Osteocyte (in vitro differentiated cells): ENCODE results near the gene HOXC12. TPM values are rescaled to one million over a fixed set of nuclear protein-coding genes. Genes with fewer than 3 reads are reported as not detected.

Experiments used
- DNase-seq: peaks from one replicate; pipeline ENCODE4 v3.0.0; 2021; ENCODE audit warnings: mixed read lengths; ENCODE audit not compliant: unreplicated experiment; ENCODE audit errors: extremely low spot score
- H3K27ac Mint-ChIP-seq: one replicate; pipeline ENCODE4 v1.8.0; 2021; ENCODE audit warnings: mild to moderate bottlenecking, mixed read lengths; ENCODE audit not compliant: unreplicated experiment
- H3K27me3 Mint-ChIP-seq: one replicate; pipeline ENCODE4 v1.8.0; 2021; ENCODE audit warnings: mixed read lengths; ENCODE audit not compliant: unreplicated experiment
- H3K36me3 Mint-ChIP-seq: one replicate; pipeline ENCODE4 v1.8.0; 2021; ENCODE audit warnings: mixed read lengths; ENCODE audit not compliant: unreplicated experiment
- H3K4me1 Mint-ChIP-seq: one replicate; pipeline ENCODE4 v1.8.0; 2021; ENCODE audit warnings: mixed read lengths; ENCODE audit not compliant: unreplicated experiment
- H3K4me3 Mint-ChIP-seq: one replicate; pipeline ENCODE4 v1.8.0; 2021; ENCODE audit warnings: mild to moderate bottlenecking, moderate library complexity, mixed read lengths; ENCODE audit not compliant: unreplicated experiment
- H3K9me3 Mint-ChIP-seq: one replicate; pipeline ENCODE4 v1.8.0; 2021; ENCODE audit warnings: mixed read lengths; ENCODE audit not compliant: unreplicated experiment
- total RNA-seq: library from RNA; stranded (reverse); gene quantifications from 2 replicates; pipeline ENCODE4 v1.2.1, GENCODE V29; 2021
- TF ChIP-seq, protein P1 (sequence below): fragments of 200-600 bp; sonication (generic); IDR thresholded peaks from 2 replicates; pipeline ENCODE4 v1.5.0; 2021; ENCODE audit warnings: antibody characterized with exemption, mild to moderate bottlenecking, moderate library complexity

The HOXC12 gene
- total RNA-seq, 1 donor from 2014 or later, result not detected

DNA sequence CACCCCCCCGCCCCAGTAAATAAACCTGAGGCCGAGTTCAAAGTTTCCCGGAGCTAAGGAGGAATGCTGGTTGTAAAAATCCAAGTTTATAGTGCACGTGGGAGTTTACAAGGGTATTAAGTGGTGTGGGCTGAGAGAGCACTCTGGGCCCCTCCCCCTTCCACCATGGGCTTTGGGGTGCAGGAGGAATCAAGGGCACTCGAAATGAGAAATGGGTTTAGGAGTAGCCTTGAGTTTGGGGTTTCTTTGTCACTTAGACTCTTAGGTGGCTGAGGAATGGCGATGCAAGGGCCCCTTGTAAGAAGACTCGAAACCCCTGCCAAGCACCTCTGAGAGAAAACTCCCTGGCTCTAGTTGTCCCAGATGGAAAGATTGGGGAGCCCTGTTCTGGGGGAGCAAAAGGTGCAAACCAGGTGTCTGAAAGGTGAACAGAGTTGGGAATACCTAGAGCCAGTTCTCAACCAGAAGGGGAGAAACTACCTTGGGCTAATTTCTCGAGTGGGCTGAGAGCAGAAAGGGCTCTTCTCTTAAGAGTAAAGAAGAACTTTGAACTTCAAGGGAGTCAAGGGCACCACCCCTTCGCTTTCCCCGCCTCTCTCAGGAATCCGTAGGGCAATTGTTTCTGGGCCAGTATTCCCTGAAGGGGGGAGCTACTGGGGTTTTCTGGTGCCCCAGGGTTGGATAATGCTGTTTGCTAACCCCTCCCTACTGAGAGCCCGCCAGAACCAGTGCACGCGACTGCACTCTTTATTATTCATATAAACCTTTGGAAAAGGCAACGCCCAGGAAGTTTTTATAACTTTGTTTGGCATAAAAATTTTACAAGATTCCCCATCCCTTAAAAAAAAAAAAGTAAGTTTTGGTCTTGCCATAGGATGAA is 24.0 kb downstream of the HOXC12 start:
- no peak overlapping the region for H3K27ac Mint-ChIP-seq
- peaks cover 92% of the 10 kb centered on the region for H3K27me3 Mint-ChIP-seq
- peaks cover 11% of the 10 kb centered on the region for H3K4me1 Mint-ChIP-seq
- no peak for DNase-seq
- no peak overlapping the region for H3K4me3 Mint-ChIP-seq
- TF ChIP-seq, protein P1, sequence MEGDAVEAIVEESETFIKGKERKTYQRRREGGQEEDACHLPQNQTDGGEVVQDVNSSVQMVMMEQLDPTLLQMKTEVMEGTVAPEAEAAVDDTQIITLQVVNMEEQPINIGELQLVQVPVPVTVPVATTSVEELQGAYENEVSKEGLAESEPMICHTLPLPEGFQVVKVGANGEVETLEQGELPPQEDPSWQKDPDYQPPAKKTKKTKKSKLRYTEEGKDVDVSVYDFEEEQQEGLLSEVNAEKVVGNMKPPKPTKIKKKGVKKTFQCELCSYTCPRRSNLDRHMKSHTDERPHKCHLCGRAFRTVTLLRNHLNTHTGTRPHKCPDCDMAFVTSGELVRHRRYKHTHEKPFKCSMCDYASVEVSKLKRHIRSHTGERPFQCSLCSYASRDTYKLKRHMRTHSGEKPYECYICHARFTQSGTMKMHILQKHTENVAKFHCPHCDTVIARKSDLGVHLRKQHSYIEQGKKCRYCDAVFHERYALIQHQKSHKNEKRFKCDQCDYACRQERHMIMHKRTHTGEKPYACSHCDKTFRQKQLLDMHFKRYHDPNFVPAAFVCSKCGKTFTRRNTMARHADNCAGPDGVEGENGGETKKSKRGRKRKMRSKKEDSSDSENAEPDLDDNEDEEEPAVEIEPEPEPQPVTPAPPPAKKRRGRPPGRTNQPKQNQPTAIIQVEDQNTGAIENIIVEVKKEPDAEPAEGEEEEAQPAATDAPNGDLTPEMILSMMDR, result no peak
- no peaks in the 10 kb centered on the region for H3K36me3 Mint-ChIP-seq
- H3K9me3 Mint-ChIP-seq, result no peaks in the 10 kb centered on the region

DNA sequence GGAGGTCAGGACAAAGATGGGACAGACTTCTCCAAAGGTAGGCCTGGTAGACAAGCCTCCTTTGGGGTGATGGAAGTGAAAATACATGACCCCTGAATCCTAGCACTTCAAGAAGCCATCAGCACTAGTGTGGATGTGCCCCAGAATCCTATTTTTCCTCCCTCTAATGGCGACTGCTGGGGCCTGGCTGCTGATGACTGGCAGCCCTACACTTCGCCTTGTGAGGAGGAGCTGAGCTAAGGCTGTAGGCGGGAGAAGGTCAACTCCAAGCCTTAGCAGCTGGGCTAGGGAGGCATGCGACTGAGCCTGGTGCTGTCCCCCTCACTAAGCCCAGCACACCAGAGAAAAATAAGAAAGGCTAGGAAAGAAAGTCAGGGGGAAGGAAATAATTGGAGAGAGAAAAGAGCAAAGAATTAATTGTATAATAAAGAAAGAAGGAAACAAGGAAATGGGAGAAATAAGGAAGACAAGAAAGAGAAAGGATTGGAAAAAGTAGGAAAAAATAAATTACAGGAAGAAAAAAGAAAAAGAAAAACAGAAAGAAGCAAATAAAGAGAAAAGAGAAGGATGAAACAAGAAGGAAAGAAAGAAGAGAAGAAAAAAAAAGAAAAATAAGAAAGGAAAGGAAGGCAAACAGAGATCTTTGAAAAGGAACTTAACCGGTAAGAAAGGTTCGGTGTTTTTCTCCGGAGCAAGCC is 25.6 kb downstream of the HOXC12 start:
- peaks cover 97% of the 10 kb centered on the region for H3K27me3 Mint-ChIP-seq
- no peak for DNase-seq
- H3K9me3 Mint-ChIP-seq, result no peaks in the 10 kb centered on the region
- H3K36me3 Mint-ChIP-seq, result no peaks in the 10 kb centered on the region
- peaks cover 9% of the 10 kb centered on the region for H3K4me1 Mint-ChIP-seq
- H3K27ac Mint-ChIP-seq, result no peak overlapping the region
- TF ChIP-seq, protein P1, result no peak
- H3K4me3 Mint-ChIP-seq, result no peak overlapping the region

DNA sequence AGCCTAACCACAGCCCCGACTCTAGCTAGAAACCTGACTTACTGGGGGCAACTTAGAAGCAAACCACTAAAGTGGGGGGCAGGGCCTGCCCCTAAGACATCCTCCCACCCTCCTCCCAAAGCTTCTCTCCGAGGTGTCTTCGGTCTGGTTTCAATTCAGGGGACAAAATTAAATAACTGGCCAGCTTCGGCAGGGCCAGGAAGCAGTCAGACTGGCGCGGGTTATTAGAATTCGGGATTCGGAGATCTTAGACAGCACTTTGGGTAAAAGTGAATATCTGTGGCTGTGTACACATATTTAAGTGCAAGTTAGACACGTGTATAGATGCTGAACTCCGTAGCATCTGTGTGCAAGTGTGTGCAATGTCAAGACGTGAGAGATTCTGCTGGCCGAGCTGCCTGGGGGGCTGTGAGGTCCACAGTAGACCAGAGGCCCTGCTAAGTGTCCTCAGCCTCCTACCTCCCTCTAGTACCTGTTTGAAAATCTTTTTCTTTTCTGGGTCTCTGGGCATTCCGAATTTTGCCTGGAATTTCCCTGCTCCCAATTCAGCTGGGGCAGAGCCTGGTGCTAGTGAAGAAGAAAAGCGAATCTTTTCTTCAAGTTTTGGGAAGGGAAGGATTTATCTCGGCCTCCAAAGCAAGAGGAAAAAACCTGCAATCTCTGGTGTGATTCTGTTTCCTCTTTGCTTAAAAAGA is 26.2 kb downstream of the HOXC12 start:
- DNase-seq, result no peak
- Mint-ChIP-seq H3K4me1 (peaks cover 8% of the 10 kb centered on the region), H3K4me3 (no peak overlapping the region), H3K27me3 (peaks cover 96% of the 10 kb centered on the region), H3K36me3 (no peaks in the 10 kb centered on the region), H3K27ac (no peak overlapping the region), H3K9me3 (no peaks in the 10 kb centered on the region)
- TF ChIP-seq, protein P1, result no peak

DNA sequence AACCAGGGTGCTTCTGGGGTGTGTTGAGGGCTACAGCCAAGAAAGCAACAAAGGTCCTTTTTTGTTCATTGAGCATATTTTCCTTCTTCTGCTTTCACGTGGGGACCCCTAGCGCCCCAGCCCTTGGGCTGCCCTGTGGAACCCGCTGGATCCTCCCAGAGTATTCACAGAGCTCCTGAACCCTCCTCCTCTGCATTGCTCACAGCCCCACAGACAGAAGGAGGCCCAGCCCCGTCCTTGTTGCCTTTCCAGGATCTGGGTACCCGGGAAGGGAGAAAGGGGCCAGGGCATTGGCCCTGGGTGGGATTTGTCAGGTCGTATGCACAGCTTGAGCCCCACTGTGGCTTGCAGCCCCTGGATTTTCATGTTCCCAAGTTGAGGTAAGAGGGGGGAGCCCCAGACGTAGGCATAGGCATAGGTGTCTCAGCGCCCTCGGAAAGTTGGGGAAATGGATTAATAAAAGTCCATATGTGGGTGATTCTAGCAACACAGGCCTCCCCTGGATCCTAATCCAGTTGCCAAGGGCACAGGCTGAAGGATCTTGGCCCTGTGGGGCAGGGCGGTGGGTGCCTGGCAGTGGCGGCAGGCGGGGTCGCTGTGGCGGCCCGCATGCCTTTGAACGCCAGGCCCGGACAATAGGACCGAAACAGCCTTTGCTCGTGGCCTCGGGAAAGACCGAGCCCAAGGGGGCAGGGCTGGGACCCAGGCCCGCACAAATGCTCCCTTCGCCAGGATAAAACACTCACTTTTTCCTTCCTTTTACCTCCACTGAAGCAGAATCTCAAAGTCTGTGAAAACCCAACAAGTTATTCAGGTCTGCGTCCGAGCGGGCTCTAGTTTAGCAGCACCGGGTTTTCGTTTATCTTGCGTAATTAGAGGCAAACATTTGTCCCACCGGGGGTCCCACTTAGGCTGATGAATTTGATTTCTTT is 27.2 kb downstream of the HOXC12 start:
- H3K27me3 Mint-ChIP-seq, result peaks cover 95% of the 10 kb centered on the region
- TF ChIP-seq, protein P1, result no peak
- no peaks in the 10 kb centered on the region for H3K36me3 Mint-ChIP-seq
- no peak overlapping the region for H3K27ac Mint-ChIP-seq
- no peaks in the 10 kb centered on the region for H3K9me3 Mint-ChIP-seq
- H3K4me3 Mint-ChIP-seq, result no peak overlapping the region
- H3K4me1 Mint-ChIP-seq, result peaks cover 11% of the 10 kb centered on the region
- no peak for DNase-seq
